CD14-positive monocyte (primary cell): ENCODE results near the gene SPTB. TPM values are rescaled to one million over a fixed set of nuclear protein-coding genes. Genes with fewer than 3 reads are reported as not detected.

Experiments
- DNase-seq, 3 donors: peaks; one replicate each; pipeline ENCODE4 v3.0.0-alpha.2; 2011 to 2022
- H2AFZ ChIP-seq: 2 replicates; pipeline ENCODE4 v1.6.0; 2012; ENCODE audit warnings: mild to moderate bottlenecking, low read depth, low read length, inconsistent platforms; ENCODE audit not compliant: insufficient read depth, poor library complexity, severe bottlenecking
- H3K27ac ChIP-seq, 2 donors: 1 replicate in 1 of 2; 2 replicates in 1 of 2; pipeline ENCODE4 v1.5.1; 2012 to 2013; ENCODE audit warnings: low read length in 2 of 2, control low read depth in 1 of 2, inconsistent platforms in 1 of 2, low read depth in 1 of 2, mild to moderate bottlenecking in 1 of 2
- H3K27me3 ChIP-seq, 2 donors: one replicate each; pipeline versions ENCODE4 v1.6.0 to v1.6.1; 2011 to 2013; ENCODE audit warnings: low read length in 2 of 2; ENCODE audit not compliant: control insufficient read depth in 2 of 2, insufficient read depth in 2 of 2
- H3K36me3 ChIP-seq, 2 donors: replicated peaks in 1 of 2; 1 replicate in 1 of 2; 2 replicates in 1 of 2; pipeline versions ENCODE4 v1.5.1 to v1.6.1; 2012 to 2013; ENCODE audit warnings: low read length in 2 of 2, control low read depth in 1 of 2, inconsistent platforms in 1 of 2, mild to moderate bottlenecking in 1 of 2; ENCODE audit not compliant: insufficient read depth in 2 of 2, control insufficient read depth in 1 of 2
- H3K4me1 ChIP-seq, 2 donors: 1 replicate in 1 of 2; 2 replicates in 1 of 2; pipeline versions ENCODE4 v1.5.1 to v1.6.1; 2012 to 2013; ENCODE audit warnings: low read length in 2 of 2, control low read depth in 1 of 2, inconsistent platforms in 1 of 2, mild to moderate bottlenecking in 1 of 2, moderate library complexity in 1 of 2; ENCODE audit not compliant: insufficient read depth in 2 of 2, control insufficient read depth in 1 of 2
- H3K4me2 ChIP-seq: replicated peaks from 2 replicates; pipeline ENCODE3; 2012; ENCODE audit warnings: low read length, moderate library complexity, mild to moderate bottlenecking; ENCODE audit not compliant: poor library complexity, severe bottlenecking; ENCODE audit errors: extremely low read depth
- H3K4me3 ChIP-seq, 3 experiments: fragments of 200-600 bp in 1 of 3; sonication (generic) in 1 of 3; replicated peaks in 1 of 3; 1 replicate in 2 of 3; 2 replicates in 1 of 3; pipeline ENCODE4 v1.5.1; 2011 to 2013; ENCODE audit warnings: low read length in 3 of 3, mild to moderate bottlenecking in 3 of 3, control low read depth in 2 of 3, low read depth in 2 of 3, inconsistent platforms in 1 of 3, moderate library complexity in 1 of 3
- H3K79me2 ChIP-seq: 2 replicates; pipeline ENCODE4 v1.6.0; 2012; ENCODE audit warnings: mild to moderate bottlenecking, control low read depth, inconsistent platforms, low read length, moderate library complexity; ENCODE audit not compliant: insufficient read depth
- H3K9ac ChIP-seq: 2 replicates; pipeline ENCODE4 v1.6.0; 2017; ENCODE audit warnings: low read length, mild to moderate bottlenecking; ENCODE audit not compliant: insufficient read depth, poor library complexity, severe bottlenecking
- H3K9me3 ChIP-seq, 2 donors: replicated peaks in 1 of 2; 1 replicate in 1 of 2; 2 replicates in 1 of 2; pipeline versions ENCODE4 v1.5.1 to v1.6.1; 2012 to 2013; ENCODE audit warnings: low read length in 2 of 2, control low read depth in 1 of 2; ENCODE audit not compliant: control insufficient read depth in 1 of 2, insufficient read depth in 1 of 2
- H4K20me1 ChIP-seq: 2 replicates; pipeline ENCODE4 v1.6.0; 2012; ENCODE audit warnings: mild to moderate bottlenecking, low read length, control low read depth, moderate library complexity; ENCODE audit not compliant: insufficient read depth
- H3K27ac Mint-ChIP-seq, 7 donors: one replicate each; pipeline ENCODE4 v1.8.0; 2020; ENCODE audit warnings: mild to moderate bottlenecking in 7 of 7, mixed read lengths in 7 of 7, moderate library complexity in 6 of 7, inconsistent platforms in 2 of 7
- H3K27me3 Mint-ChIP-seq, 3 donors: one replicate each; pipeline ENCODE4 v1.8.0; 2021 to 2022; ENCODE audit warnings: low read depth in 3 of 3, mild to moderate bottlenecking in 3 of 3, mixed read lengths in 3 of 3, moderate library complexity in 3 of 3, inconsistent platforms in 1 of 3
- H3K36me3 Mint-ChIP-seq, 2 donors: one replicate each; pipeline ENCODE4 v1.8.0; 2020; ENCODE audit warnings: mixed read lengths in 2 of 2, inconsistent platforms in 1 of 2, mild to moderate bottlenecking in 1 of 2
- H3K4me1 Mint-ChIP-seq: one replicate; pipeline ENCODE4 v1.8.0; 2020; ENCODE audit warnings: mild to moderate bottlenecking, mixed read lengths
- H3K4me3 Mint-ChIP-seq, 2 donors: one replicate each; pipeline ENCODE4 v1.8.0; 2020; ENCODE audit warnings: mild to moderate bottlenecking in 2 of 2, mixed read lengths in 2 of 2, moderate library complexity in 1 of 2
- H3K9me3 Mint-ChIP-seq, 7 donors: one replicate each; pipeline ENCODE4 v1.8.0; 2020 to 2022; ENCODE audit warnings: mixed read lengths in 7 of 7, mild to moderate bottlenecking in 6 of 7, moderate library complexity in 6 of 7, inconsistent platforms in 2 of 7
- CTCF ChIP-seq: fragments of 200-600 bp; IDR thresholded peaks from one replicate; pipeline ENCODE4 v1.8.0; 2022; ENCODE audit warnings: antibody characterized with exemption, mild to moderate bottlenecking
- WGBS: methylation state at CpG from one replicate; pipeline ENCODE4 v1.1.5; 2013; ENCODE audit warnings: missing lambda C conversion rate; ENCODE audit not compliant: insufficient coverage; 5-methylcytosine and 5-hydroxymethylcytosine counted together
- intact Hi-C, 2 donors: fragments of 100-400 bp; cut with micrococcal nuclease; formaldehyde crosslinking; loops; one replicate each; pipeline versions ENCODE4 v1.15.0 to v1.15.1; 2023
- polyA plus RNA-seq, 3 donors: library from polyadenylated mRNA; depleted of rRNA in 1 of 3; unstranded in 2 of 3; stranded (reverse) in 1 of 3; fragments of 300-500 nt in 2 of 3; fragments of >200 nt in 1 of 3; fragmentation: Illumina TruSeq in 2 of 3; gene quantifications; 1 replicate in 2 of 3; 2 replicates in 1 of 3; pipeline ENCODE4 v1.2.3, GENCODE V29; 2012 to 2021

The SPTB gene
- polyA plus RNA-seq, 3 donors, result not detected

DNA sequence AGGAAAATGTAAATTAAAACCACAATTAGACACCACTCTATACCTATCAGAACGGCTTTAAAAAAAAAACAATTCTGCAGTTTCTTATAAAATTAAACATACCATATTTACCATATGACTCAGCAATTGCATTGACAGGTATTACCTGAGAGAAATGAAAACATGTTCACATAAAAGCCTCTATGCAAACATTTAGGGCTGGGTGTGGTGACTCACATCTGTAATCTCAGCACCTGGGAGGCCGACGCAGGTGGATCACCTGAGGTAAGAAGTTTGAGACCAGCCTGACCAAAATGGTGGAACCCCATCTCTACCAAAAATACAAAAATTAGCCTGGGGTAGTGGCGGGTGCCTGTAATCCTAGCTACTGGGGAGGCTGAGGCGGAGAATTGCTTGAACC is 41.1 kb downstream of the SPTB start:
- no peaks in the 10 kb centered on the region for H3K4me1 ChIP-seq
- WGBS, result 100% methylated on average over 2 of the region's 5 CpGs
- peaks cover 0 to 5% of the 10 kb centered on the region in 2 donors for H3K27me3 ChIP-seq
- H3K4me1 Mint-ChIP-seq, result no peaks in the 10 kb centered on the region
- H3K79me2 ChIP-seq, result no peaks in the 10 kb centered on the region
- H3K9me3 ChIP-seq, result no peaks in the 10 kb centered on the region
- no peak overlapping the region for H3K27ac Mint-ChIP-seq
- no peak overlapping the region for H3K4me3 Mint-ChIP-seq
- no peak overlapping the region for H3K4me2 ChIP-seq
- H3K9ac ChIP-seq, result no peak overlapping the region
- intact Hi-C loops, result no loop called here
- no peak overlapping the region for H3K4me3 ChIP-seq
- H3K27ac ChIP-seq, result no peak overlapping the region
- TF ChIP-seq CTCF, result no peak
- H3K9me3 Mint-ChIP-seq, result peaks cover 0 to 2% (median 0%) of the 10 kb centered on the region in 7 donors
- no peaks in the 10 kb centered on the region for H3K36me3 ChIP-seq
- H3K36me3 Mint-ChIP-seq, result no peaks in the 10 kb centered on the region
- H2AFZ ChIP-seq, result no peak overlapping the region
- no peak for DNase-seq
- no peaks in the 10 kb centered on the region for H4K20me1 ChIP-seq
- peaks cover 19 to 24% (median 19%) of the 10 kb centered on the region in 3 donors for H3K27me3 Mint-ChIP-seq

DNA sequence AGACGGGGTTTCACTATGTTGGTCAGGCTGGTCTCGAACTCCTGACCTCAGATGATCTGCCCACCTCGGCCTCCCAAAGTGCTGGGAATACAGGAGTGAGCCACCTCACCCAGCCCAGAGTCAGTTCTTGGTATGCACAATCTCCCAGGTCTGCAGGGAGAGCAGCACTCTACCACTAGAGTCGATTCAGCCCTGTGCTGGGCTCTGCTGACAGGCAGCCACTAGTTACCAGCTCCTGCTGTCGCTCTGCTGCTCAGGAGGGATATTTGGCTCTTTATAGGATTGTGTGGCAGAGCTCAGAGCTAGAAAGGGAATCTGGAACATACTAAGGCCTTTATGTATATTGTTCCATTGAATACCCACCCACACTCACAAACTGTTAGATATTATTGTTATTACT is 44.3 kb downstream of the SPTB start:
- TF ChIP-seq CTCF, result no peak
- H3K4me3 ChIP-seq, result no peak overlapping the region
- no peaks in the 10 kb centered on the region for H3K27me3 ChIP-seq
- no peak overlapping the region for H3K27ac ChIP-seq
- no peaks in the 10 kb centered on the region for H3K9me3 ChIP-seq
- H2AFZ ChIP-seq, result no peak overlapping the region
- 85% methylated on average over 4 of the region's 5 CpGs for WGBS
- Mint-ChIP-seq H3K36me3 (no peaks in the 10 kb centered on the region), H3K9me3 (peaks cover 0 to 2% (median 0%) of the 10 kb centered on the region in 7 donors), H3K27ac (no peak overlapping the region), H3K27me3 (peaks cover 4 to 12% (median 9%) of the 10 kb centered on the region in 3 donors), H3K4me1 (no peaks in the 10 kb centered on the region), H3K4me3 (no peak overlapping the region)
- no peak overlapping the region for H3K9ac ChIP-seq
- no peaks in the 10 kb centered on the region for H3K79me2 ChIP-seq
- DNase-seq, result no peak
- H4K20me1 ChIP-seq, result no peaks in the 10 kb centered on the region
- H3K36me3 ChIP-seq, result no peaks in the 10 kb centered on the region
- intact Hi-C loops, result no loop called here
- H3K4me2 ChIP-seq, result no peak overlapping the region
- peaks cover 0 to 6% of the 10 kb centered on the region in 2 donors for H3K4me1 ChIP-seq
